Mesenteric fat pad (tissue), 1 donor: ENCODE results near the gene NFKBIZ. TPM values are rescaled to one million over a fixed set of nuclear protein-coding genes. Genes with fewer than 3 reads are reported as not detected.
"Not testable (repeated sequence)": the region's sequence is repeated elsewhere in the genome, so short reads cannot be mapped to it uniquely, and the experiment has no call there.

ENCODE experiments used
- DNase-seq: peaks from one replicate; pipeline ENCODE4 v3.0.0-alpha.2; 2020; ENCODE audit warnings: low spot score
- total RNA-seq: library from RNA; stranded (reverse); fragmentation: NEBNext Ultra II Directional; extraction: Animal tissue kit (Norgen Biotek cat#: 25700); gene quantifications from one replicate; pipeline ENCODE4 v1.2.1, GENCODE V29; 2021
- donor health status: DM: yes; HTN: yes; CAD: no.

Gene NFKBIZ
- total RNA-seq, 1 donor from 2014 or later = 133 TPM

- DNase-seq = no peak
These were observed 19.5 kb downstream of the NFKBIZ start for GRCh38 chr3:101868534-101869464.

DNA sequence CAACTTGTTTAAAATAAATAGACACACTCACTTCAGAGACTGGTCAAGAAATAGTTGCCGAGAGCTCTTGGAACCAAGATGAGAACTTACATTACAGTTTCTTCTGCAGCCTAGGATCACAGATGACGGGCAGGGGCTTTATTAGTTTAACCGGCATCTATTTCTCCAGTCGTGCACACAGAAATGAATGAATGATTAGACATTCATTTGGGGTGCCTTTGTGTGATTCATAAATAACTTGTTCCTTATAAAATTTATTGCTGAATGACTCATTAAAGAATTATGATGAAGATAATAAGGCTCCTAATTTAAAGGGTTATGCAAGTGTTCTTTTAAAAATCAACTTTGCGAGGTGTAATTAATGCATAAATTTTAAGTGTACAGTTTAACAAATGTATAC is 20.8 kb downstream of the NFKBIZ start:
- DNase-seq = no peak

DNA sequence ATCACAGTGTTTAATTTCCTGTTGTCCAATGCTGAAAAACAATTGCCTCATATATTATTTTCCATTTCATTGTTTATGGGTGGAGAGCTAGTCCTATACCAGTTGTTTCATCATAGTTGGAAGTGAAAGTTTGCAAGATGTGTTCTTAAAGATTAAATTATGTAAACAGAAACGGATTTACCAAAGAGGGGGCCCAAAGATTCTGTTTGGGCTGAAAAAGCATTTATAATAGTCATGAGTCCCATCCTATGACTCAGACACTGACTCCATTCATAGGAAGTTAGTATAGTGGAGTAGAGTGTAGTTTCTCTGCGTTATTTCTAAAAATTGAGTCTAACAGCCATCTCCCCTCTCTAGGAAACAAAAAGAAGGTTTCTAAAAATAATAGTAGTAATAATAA is 24.3 kb downstream of the NFKBIZ start:
- no peak for DNase-seq

DNA sequence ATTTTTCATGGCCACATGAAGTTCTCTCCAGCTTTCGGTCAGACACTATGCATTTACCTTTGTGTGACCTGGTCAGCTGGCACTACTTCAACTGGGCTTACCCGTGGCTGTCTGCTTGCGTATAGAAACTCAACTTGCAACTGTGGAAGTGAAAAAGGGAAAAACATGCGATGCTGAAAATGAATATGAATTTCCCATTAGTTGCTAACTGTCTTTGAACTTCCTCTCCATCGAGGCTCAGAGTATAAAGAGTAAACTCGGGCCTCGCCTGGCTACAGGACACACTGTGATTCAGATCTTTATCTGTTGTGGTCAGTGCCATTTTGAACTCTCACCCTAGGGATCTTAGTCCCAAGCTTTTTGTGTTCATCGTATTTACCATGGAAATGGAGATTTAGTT is 26.8 kb downstream of the NFKBIZ start:
- DNase-seq = no peak

- no peak for DNase-seq
These were observed 29.3 kb downstream of the NFKBIZ start for GRCh38 chr3:101878589-101878988.

DNA sequence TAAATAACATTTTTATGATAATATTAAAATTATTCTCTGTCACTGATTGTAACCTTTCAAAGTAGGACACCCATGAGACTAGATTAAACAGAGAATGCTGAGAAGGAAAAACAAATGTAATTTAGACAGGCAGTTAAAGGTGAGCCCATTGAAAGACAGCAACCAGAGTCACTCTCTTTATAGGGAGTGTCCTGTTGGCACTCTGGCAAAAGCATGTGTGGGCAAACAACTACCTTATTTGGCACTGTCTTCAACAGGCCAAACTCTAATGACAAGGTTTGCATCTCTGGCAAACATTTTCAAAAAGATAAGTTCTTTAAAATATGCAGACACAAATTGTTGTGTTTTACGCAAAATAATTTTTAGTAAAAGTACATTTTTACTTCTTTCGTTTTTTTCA is 29.8 kb downstream of the NFKBIZ start:
- no peak for DNase-seq

- DNase-seq = no peak
These were observed 30.4 kb downstream of the NFKBIZ start for GRCh38 chr3:101879623-101880284.

- no peak for DNase-seq
These were observed 35.5 kb downstream of the NFKBIZ start for GRCh38 chr3:101884776-101885175.

DNA sequence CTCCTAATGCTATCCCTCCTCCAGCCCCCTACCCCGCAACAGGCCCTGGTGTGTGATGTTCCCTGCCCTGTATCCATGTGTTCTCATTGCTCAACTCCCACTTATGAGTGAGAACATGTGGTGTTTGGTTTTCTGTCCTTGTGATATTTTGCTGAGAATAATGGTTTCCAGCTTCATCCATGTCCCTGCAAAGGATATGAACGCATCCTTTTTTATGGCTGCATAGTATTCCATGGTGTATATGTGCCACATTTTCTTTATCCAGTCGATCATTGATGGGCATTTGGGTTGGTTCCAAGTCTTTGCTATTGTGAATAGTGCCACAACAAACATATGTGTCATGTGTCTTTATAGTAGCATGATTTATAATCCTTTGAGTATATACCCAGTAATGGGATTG is 36.3 kb downstream of the NFKBIZ start:
- not testable (repeated sequence) for DNase-seq

DNA sequence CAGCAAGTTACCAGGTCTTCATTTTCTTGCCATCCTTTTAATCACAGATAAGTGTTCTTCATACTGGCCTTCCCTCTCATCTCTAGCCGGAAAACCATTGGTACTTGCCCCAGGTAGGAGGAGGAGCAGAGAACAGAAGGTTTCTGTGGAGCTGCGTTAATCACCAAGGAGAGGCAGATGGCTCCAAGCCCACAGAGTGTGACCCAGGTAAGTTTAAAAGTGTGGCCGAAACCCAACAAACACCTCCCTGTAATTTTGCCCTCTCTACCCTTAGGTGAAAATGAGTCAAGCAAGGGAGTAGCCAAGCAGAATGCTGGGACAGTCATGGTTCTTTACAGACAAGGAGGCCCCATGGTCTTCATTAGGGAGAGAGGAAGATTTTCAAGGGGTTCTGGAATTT is 37.3 kb downstream of the NFKBIZ start:
- no peak for DNase-seq

GRCh38 chr3:101888653-101889052 is 39.3 kb downstream of the NFKBIZ start:
- no peak for DNase-seq

DNA sequence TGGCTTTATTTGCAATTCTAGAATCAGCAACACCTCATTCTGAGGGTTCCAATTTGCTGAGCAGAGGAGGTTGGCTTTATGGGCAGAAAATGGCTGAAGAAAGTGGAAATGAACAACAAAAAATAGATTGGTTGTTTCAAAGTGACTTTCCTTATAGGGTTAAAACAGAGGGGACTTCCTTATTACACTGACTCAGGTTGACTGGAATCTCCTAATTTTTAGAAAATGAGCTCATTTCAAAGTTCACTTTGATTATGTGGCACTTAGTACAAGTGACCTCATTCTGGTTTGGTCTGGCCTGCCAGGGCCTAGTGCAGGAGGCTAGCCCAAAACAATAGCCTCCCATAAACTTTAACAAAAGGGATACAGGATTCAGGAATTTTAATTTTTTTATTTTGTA is 41.4 kb downstream of the NFKBIZ start:
- DNase-seq = no peak

DNA sequence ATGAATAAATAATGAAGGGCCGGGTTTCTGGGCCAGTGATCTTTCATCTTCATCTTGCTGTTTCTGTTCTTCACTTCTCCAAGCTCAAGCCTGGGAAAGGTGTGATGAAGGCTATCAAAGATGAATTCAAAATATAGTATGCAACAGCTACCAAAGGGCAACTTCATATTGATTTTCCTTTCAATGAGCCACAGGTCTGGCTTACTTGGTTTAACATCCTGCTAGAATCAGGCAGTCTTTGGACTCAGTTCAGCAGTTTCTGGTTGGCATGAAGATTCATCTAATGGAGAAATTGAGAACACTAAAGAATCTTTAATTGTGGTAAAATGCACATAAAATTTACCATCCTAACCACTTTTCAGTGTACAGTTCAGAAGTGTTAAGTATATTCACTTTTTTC is 43.3 kb downstream of the NFKBIZ start:
- DNase-seq = no peak

DNA sequence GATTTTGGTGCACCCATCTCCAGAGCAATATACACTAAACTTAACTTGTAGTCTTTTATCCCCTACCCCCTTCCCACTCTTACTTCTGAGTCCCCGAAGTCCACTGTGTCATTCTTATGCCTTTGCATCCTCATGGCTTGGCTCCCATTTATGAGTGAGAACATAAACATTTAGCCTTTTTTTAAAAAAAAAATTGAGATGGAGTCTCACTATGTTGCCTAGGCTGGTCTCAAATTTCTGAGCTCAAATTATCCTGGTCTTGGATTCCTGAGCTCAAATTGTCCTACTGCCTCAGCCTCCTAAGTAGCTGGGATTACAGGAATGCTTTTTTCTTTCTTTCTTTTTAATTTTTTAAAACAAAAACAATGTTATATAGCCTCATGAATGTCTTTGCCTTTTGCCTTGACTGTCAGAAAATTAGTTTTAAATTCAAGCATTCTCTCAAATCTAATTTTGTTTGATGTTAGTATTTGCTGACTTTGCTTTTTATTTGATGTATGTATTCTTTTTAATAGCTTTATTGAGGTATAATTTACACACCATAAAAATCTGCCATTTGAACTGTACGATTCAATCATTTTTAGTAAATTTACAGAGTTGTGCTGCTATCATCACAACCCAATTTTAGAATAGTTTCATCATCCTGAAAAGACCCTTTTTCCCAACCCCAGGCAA is 46.9 kb downstream of the NFKBIZ start:
- no peak for DNase-seq

DNA sequence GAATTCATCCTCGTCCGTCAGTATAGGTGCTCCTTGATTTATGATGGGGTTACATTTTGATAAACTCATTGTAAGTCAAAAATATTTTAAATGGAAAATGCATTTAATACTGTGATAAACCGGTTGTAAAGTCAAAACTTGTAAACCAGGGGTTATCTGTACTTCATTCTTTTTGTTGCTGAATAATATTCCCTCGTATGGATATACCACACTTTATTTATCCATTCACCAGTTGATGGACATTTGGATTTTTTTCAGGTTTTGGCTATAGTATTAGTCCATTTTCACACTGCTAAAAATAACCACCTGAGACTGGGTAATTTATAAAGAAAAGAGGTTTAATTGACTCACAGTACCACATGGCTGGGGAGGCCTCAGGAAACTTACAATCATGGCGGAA is 47.7 kb downstream of the NFKBIZ start:
- DNase-seq = no peak

- DNase-seq = no peak
These were observed 48.7 kb downstream of the NFKBIZ start for GRCh38 chr3:101898039-101898438.

DNA sequence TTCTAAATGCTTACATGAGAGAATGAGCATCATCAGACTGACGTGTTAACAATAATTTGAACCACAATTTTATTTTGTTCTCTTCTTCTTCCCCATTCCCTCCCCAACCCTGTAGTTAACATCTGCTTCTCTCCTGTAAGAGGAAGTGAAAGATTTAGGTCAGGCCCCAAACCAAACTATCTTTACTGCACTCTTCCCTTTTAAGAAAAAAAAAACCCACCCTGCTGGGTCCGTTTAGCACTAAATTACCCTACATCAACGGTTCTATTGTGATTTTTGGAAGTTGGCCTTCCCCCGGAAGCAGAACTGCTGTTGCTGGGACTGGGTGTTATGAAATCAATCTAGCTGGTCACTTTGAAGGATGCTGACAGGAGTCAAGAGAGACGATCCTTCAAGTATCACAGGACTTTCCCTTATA is 49.4 kb downstream of the NFKBIZ start:
- DNase-seq = no peak

DNA sequence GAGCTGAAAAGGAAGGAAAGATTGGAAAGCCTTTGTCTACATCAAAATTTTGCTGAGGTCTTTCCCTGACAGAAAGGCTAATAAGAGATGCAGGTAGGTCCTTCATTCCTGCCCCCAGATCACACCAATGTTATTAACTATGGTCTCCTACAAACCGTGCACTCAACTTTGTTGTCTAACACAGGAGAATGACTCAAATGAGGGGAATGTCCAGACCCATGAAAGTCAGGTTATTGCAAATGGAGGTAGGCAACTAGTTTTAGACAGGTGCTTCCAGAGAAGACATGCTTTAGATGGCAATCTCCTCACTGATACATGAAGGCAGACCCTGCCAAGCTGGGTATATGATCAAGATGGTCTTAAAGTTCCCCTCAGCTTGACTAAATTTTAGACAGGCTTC is 51.0 kb downstream of the NFKBIZ start:
- no peak for DNase-seq

DNA sequence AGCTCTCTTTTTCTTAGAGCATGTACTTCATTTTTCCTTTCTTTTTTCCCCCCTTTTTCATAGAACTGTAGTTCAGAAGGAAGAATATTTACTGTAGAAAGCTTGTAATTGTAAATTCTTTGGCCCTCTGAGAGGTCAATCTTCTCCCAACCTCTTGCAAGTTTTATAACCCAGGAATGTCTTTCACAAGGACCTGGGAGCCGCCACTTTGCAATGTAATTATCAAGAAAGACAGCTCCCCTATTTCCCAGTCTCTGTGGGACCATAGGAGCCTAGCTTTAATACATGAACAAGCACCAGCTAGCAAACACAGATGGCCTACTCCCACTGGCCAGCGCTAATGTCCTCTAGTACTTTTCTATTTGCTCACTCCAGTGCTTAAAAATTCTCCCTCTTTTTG is 51.4 kb downstream of the NFKBIZ start:
- no peak for DNase-seq

DNA sequence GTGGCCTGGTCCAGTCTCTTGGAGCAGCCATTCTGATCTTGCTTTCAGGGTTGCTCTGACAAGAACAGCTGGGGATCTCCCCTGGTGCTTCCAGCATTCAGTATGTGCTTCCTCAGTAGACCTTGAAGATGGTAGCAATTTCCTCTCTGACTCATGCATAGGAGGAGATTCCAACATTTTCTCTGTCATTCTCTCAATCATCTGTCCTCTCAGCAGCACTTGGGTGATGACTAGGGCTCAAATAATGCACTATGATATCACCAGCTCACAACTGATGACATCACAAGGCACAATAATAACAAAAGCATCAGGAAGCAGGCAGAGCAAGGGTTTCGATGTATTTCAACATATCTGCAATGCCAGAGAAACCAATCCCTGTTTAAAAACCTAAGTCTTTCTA is 52.7 kb downstream of the NFKBIZ start:
- no peak for DNase-seq

- DNase-seq = no peak
These were observed 54.1 kb downstream of the NFKBIZ start for GRCh38 chr3:101903451-101903871.

DNA sequence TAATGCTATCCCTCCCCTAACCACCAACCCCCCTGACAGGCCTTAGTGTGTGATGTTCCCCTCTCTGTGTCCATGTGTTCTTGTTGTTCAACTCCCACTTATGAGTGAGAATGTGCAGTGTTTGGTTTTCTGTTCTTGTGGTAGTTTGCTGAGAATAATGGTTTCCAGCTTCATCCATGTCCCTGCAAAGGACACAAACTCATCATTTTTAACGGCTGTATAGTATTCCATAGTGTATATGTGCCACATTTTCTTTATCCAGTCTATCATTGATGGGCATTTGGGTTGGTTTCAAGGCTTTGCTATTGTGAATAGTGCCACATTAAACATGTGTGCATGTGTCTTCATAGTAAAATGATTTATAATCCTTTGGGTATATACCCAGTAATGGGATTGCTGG is 56.3 kb downstream of the NFKBIZ start:
- DNase-seq = not testable (repeated sequence)
